ENCODE measurements around the gene SCGB1C2.
"Not testable (repeated sequence)": the region's sequence is repeated elsewhere in the genome, so short reads cannot be mapped to it uniquely, and the experiment has no call there.

SCGB1C2 gene

DNA sequence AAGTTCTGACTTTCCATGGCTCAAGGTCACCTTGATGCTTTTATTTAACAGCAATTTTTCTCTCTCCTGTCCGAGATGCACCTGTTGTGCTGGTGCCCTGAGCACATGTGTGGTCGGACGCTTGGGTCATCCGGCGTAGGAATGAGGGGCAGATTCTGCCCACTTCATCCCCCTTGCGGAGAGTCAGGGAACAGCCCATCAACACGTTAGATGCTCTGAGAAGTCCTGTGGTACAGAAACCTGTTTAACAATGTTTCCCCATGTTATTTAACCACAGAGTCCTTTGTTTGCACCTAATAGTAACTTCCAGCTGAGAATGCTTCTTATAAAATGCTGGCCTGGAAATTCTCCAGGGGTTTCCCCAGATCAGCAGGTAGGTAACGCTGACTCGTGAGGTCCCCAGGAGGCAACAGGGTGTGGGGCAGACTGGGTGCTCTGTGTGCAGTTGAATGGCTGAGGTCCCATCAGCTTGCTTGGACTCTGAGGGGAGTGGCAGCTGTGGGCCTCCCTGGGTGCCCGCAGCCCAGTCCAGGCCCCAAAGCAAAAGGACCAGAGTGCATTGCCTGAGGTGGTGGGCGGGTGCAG lies 26.2 kb downstream of the SCGB1C2 start:
- no peak overlapping the region for H3K4me3 ChIP-seq
- H3K4me1 ChIP-seq = peaks cover 0 to 23% (median 0%) of the 10 kb centered on the region in 10 experiments; a peak in 9 of 20 replicates
- no peaks in the 10 kb centered on the region for H3K36me3 ChIP-seq
- no peak for TF ChIP-seq Cebpa-rat (IDR thresholded peaks at IDR 0.05)
- H3K27me3 ChIP-seq = no peaks in the 10 kb centered on the region
- no peak overlapping the region for H3K27ac ChIP-seq
- H3K4me2 ChIP-seq = peak overlapping the region in 5 of 11 experiments; percentile 8 to 28 (median 19); a peak in 5 of 22 replicates
- peak overlapping the region in 2 of 11 experiments; percentile 11 to 23; a peak in 1 of 22 replicates for H3K9ac ChIP-seq
- no peaks in the 10 kb centered on the region for H3K9me3 ChIP-seq (replicated peaks in 1 of 11)
- H4K20me1 ChIP-seq = peaks cover 0 to 7% (median 0%) of the 10 kb centered on the region in 11 experiments; a peak in 2 of 22 replicates

DNA sequence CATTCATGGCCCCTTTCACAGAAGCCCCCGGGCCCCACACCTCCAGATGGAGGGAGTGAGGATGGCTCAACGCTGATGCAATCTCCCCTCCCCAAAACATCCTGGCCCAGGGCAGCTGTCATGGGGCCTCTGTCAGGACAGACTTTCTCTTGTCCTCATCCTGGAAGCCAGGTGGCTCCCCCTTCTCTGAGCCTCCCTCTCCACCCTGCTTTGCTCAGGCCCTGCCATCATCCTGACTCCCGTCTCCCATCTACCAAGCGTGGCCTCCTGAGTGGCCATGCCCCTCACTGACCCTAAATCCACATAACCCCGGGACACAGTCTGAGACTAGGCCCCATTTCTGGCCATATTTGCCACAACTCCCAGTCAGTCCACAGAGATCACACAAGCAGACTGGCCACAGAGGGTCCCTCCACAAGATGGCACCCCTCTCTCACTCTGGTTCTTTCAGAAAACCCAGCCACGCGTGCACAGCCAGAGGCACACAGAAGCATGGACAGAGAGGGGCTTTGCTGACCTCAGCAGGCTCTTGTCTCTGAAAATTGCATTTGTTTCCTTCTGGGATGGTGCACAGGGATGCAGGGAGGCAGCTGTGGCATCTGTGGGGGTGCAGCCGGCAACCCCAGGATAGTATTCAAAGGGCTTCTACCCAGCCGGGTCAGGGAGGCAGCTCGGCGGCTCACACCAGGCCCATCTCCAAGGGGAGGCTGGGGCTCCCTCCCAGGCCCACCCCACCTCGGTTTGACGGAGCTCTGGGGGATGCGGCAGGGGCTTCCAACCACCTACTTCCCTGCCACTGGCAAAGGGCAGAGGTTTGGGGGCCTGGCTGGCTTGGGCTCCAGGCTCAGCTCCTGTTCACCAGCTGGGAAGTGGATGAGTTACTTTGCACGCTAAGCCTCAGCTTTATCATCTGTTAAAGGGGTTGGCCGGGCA lies 27.2 kb downstream of the SCGB1C2 start:
- peaks cover 0 to 7% (median 0%) of the 10 kb centered on the region in 11 experiments; a peak in 2 of 22 replicates for H4K20me1 ChIP-seq
- no peaks in the 10 kb centered on the region for H3K9me3 ChIP-seq (replicated peaks in 1 of 11)
- H3K9ac ChIP-seq = peak overlapping the region in 3 of 11 experiments; percentile 11 to 23 (median 22); a peak in 1 of 22 replicates
- peak overlapping the region in 5 of 11 experiments; percentile 8 to 28 (median 23); a peak in 5 of 22 replicates for H3K4me2 ChIP-seq
- peaks cover 0 to 32% (median 7%) of the 10 kb centered on the region in 10 experiments; a peak in 10 of 20 replicates for H3K4me1 ChIP-seq
- H3K27me3 ChIP-seq = no peaks in the 10 kb centered on the region
- TF ChIP-seq Cebpa-rat (IDR thresholded peaks at IDR 0.05) = no peak
- H3K36me3 ChIP-seq = no peaks in the 10 kb centered on the region
- no peak overlapping the region for H3K4me3 ChIP-seq
- no peak overlapping the region for H3K27ac ChIP-seq

DNA sequence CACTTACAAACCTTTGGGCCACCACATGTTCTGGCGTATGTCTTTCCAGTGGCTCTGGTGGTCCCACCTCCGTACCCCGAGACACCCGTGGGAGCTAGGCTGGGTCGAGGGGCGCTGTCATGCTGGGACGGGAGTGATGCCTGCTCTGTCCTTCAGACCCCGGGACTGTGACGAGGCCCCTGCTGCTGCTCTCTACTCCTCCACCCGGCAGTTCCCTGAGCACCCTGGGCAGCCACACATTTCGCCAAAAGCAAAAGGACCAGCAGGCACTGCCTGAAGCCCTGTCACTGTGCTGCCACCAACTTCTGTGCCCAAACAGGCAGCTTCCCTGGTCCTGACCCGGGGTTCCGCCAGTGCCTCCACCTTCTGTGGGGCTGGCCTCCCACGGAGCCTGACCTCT lies 28.6 kb downstream of the SCGB1C2 start:
- Histone ChIP-seq H3K4me2 (no peak overlapping the region), H3K36me3 (no peaks in the 10 kb centered on the region), H4K20me1 (peaks cover 0 to 7% (median 0%) of the 10 kb centered on the region in 11 experiments; a peak in 2 of 22 replicates), H3K4me3 (no peak overlapping the region), H3K27ac (no peak overlapping the region), H3K9me3 (replicated peaks in 1 of 11) (no peaks in the 10 kb centered on the region), H3K9ac (no peak overlapping the region), H3K4me1 (peaks cover 0 to 32% (median 7%) of the 10 kb centered on the region in 10 experiments; a peak in 10 of 20 replicates), H3K27me3 (no peaks in the 10 kb centered on the region)
- no peak for TF ChIP-seq Cebpa-rat (IDR thresholded peaks at IDR 0.05)

DNA sequence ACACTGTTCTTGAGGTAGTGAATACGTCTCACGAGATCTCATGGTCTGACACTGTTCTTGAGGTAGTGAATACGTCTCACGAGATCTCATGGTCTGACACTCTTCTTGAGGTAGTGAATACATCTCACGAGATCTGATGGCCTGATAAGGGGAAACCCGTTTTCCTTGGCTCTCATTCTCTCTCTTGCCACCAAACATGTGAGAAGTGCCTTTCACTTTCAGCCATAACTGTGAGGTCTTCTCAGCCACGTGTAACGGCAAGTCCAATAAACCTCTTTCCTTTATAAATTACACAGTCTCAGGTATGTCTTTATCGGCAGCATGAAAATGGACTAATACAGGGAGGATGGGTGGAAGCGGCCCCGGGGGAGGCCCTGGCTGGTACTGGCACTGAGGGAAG lies 31.2 kb downstream of the SCGB1C2 start:
- not testable (repeated sequence) for H3K36me3 ChIP-seq; H3K4me3 ChIP-seq; H3K9me3 ChIP-seq (replicated peaks in 1 of 11); H4K20me1 ChIP-seq; H3K27me3 ChIP-seq; H3K9ac ChIP-seq; H3K27ac ChIP-seq
- Histone ChIP-seq H3K4me1 (peaks cover 0 to 40% (median 14%) of the 10 kb centered on the region in 10 experiments; a peak in 11 of 20 replicates), H3K4me2 (peak overlapping the region in 5 of 11 experiments; percentile 8 to 48 (median 13); a peak in 5 of 22 replicates)

- Histone ChIP-seq H3K27me3 (no peaks in the 10 kb centered on the region), H3K4me2 (no peak overlapping the region), H3K36me3 (no peaks in the 10 kb centered on the region), H3K27ac (no peak overlapping the region), H3K9me3 (replicated peaks in 1 of 11) (no peaks in the 10 kb centered on the region), H3K4me3 (no peak overlapping the region), H4K20me1 (no peaks in the 10 kb centered on the region; a peak in 2 of 22 replicates), H3K4me1 (peaks cover 0 to 28% (median 12%) of the 10 kb centered on the region in 10 experiments; a peak in 12 of 20 replicates), H3K9ac (peak overlapping the region in 1 of 11 experiments; percentile 18; a peak in 1 of 22 replicates)
- TF ChIP-seq Cebpa-rat (IDR thresholded peaks at IDR 0.05) = no peak
Measured at GRCh38 chr17:170130-170670, 32.8 kb downstream of the SCGB1C2 start.

- no peak overlapping the region for H3K4me2 ChIP-seq
- no peak overlapping the region for H3K27ac ChIP-seq
- no peak for TF ChIP-seq Cebpa-rat (IDR thresholded peaks at IDR 0.05)
- no peaks in the 10 kb centered on the region for H3K36me3 ChIP-seq
- H3K4me1 ChIP-seq = peaks cover 0 to 27% (median 17%) of the 10 kb centered on the region in 10 experiments; a peak in 12 of 20 replicates
- no peak overlapping the region for H3K9ac ChIP-seq
- no peaks in the 10 kb centered on the region for H3K27me3 ChIP-seq
- no peaks in the 10 kb centered on the region; a peak in 2 of 22 replicates for H4K20me1 ChIP-seq
- no peaks in the 10 kb centered on the region for H3K9me3 ChIP-seq (replicated peaks in 1 of 11)
- H3K4me3 ChIP-seq = no peak overlapping the region
Measured at GRCh38 chr17:171871-172270, 34.5 kb downstream of the SCGB1C2 start.

DNA sequence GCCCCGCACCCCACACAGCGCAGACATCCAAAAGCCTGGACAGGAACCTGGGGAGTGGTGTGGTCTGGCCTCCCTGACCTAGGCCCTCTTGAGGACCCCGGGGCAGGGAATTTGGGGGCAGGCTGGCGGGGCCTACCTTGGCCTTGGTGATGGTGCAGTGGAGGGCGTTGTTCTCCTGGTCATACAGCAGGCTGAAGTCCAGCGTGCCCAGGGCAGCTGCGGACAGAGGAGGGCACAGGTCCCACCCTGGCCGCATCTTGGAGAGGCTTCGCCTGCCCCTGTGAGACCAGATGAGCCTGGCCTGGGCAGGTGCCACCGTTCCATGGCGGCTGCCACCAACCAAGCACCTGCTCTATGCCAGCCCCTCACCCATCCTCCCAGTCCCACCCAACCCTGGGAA lies 35.0 kb downstream of the SCGB1C2 start:
- H3K27ac ChIP-seq = no peak overlapping the region
- peaks cover 0 to 27% (median 17%) of the 10 kb centered on the region in 10 experiments; a peak in 12 of 20 replicates for H3K4me1 ChIP-seq
- H3K4me3 ChIP-seq = no peak overlapping the region
- no peaks in the 10 kb centered on the region for H3K36me3 ChIP-seq
- no peaks in the 10 kb centered on the region for H3K27me3 ChIP-seq
- H4K20me1 ChIP-seq = no peaks in the 10 kb centered on the region; a peak in 2 of 22 replicates
- H3K9me3 ChIP-seq (replicated peaks in 1 of 11) = no peaks in the 10 kb centered on the region
- no peak for TF ChIP-seq Cebpa-rat (IDR thresholded peaks at IDR 0.05)
- H3K4me2 ChIP-seq = peak overlapping the region in 2 of 11 experiments; percentile 38 to 46; a peak in 5 of 22 replicates
- H3K9ac ChIP-seq = no peak overlapping the region

DNA sequence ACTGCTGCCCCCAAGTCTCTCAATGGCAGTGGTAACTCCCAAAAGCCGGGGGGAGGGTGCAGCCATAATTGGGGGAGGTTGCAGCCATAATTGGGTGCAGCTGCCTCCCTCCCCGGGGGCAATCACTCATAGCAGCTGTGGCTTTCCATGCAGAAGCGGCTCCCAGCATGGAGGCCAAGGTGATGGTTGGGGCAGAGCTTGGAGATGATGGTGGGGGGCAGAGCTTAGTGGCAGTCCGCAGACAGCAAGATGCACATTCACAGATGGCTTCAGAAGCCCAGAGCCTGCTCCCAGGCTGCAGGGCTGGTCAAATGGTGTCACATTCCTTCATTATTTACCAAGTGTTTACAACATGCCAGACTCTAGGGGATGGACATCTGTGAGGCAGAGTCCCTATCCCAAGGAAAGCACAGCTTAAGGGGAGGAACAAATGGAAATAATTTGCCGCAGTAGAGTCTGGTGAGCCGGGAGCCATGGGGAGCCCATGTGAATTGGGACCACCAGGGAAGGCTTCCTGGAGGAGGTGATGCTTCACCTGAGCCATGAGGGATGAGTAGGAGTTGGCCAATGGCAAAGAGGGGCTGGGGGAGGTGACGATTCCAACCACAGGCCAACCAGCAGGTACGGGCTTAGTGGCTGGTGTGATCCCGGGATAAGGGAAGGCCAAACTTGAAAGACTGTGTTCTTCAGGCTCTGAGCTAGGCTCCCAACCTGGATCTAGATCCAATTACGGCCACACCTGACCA lies 36.0 kb downstream of the SCGB1C2 start:
- no peak overlapping the region for H3K4me3 ChIP-seq
- H3K4me1 ChIP-seq = peaks cover 0 to 27% (median 17%) of the 10 kb centered on the region in 10 experiments; a peak in 12 of 20 replicates
- no peaks in the 10 kb centered on the region for H3K27me3 ChIP-seq
- H3K4me2 ChIP-seq = peak overlapping the region in 7 of 11 experiments; percentile 6 to 46 (median 38); a peak in 10 of 22 replicates
- no peaks in the 10 kb centered on the region; a peak in 2 of 22 replicates for H4K20me1 ChIP-seq
- H3K27ac ChIP-seq = no peak overlapping the region
- H3K9me3 ChIP-seq (replicated peaks in 1 of 11) = no peaks in the 10 kb centered on the region
- TF ChIP-seq Cebpa-rat (IDR thresholded peaks at IDR 0.05) = no peak
- H3K9ac ChIP-seq = no peak overlapping the region
- H3K36me3 ChIP-seq = no peaks in the 10 kb centered on the region
